Stimulated activated naive CD4-positive, alpha-beta T cell (primary cell): ENCODE data around the gene ZBTB20.

ENCODE experiments used
- DNase-seq, 6 experiments: peaks; one replicate each; lab custom pipeline; 2025; lab: John Stamatoyannopoulos, UW

Gene ZBTB20

DNA sequence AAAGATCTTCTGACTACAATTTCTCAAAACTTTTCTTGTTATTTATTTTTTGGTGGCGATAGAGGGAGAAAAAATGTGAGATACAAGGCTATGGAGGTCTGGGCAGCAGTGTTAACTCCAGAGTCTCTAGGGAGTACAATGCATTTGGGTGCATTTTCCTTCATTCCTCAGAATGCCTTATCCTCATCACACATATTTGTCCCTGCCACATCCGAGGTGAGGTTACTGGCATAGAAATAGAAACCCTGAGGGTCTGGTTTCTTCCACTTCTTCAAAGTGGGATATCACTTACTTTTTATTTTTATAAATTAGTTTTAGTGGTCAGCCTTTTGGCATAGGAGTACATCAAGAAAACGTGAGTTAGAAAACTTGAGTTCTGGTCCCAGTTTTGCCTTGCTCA lies 702.9 kb downstream of the ZBTB20 start:
- no peak for DNase-seq

DNA sequence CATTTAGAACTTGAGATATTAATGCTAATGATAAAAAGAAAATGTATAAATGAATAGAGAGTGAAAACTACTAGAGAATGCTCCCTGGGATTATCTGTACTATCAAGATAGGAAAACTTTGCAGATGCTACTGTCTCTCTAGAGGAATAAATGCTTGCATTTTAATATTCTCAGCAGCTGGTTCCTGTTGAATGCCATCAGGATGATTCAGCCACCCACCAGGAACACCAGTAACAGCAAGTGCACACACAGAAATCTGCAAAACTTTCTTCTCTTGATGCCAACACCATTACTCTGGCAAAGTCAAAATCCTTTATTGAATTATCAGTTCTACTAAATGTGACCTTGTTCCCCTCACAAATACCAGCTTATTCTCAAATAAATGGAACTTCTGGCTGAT lies 704.8 kb downstream of the ZBTB20 start:
- no peak for DNase-seq

DNA sequence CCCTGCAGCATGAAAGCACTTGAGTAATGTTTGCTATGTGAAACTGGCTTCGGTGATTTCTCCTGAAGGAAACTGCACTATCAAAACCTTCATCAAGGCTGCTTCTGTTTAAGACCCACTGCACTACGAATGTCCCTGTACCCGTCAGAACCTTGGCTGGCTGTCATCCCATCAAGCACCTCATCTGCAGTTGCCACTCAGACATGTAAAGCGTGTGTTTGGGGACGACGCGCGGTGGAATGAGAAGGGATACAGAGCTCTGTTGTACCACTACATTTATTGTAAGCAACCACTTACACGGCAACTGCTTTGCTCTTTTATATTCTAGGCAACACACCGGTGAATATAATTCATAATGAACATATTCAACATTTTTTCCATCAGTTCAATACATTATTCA lies 705.7 kb downstream of the ZBTB20 start:
- DNase-seq, result no peak

DNA sequence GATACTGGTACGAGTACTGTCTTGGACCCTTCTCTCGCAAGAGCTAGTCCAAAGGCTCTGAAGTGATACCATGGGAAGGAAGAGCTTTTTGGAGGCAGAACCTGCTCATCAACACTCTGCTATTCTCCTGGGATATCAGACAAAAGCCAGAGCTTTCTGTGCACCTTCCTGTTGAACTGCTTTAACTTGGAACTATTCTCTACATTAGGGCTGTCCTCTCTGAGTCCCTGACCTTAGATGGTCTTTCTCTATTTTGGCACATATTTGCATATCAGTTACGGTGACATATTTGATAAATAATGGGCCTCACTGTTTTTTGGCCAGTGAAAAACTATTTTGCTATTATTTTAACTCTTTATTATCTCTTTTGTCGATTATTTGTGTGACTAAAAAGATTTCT lies 706.4 kb downstream of the ZBTB20 start:
- DNase-seq, result no peak

DNA sequence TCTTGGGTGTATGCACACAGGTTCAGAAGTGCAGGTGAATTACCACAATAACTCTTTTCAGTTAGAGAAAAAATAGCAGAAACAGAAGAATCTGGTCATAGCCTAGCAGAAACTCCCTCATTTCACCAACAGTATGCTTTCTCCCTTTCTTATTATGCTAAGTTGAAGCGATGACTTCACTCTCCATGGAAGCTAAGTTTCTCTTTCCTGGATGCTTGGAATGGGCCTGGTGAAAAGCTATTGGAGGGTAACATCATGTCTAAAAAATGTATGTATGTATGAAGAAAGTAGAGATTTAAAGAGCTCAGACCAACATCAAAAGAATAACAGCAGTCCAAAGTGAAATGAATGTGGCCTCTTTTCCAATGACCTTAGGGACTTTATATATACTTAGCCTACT lies 707.8 kb downstream of the ZBTB20 start:
- DNase-seq, result no peak

DNA sequence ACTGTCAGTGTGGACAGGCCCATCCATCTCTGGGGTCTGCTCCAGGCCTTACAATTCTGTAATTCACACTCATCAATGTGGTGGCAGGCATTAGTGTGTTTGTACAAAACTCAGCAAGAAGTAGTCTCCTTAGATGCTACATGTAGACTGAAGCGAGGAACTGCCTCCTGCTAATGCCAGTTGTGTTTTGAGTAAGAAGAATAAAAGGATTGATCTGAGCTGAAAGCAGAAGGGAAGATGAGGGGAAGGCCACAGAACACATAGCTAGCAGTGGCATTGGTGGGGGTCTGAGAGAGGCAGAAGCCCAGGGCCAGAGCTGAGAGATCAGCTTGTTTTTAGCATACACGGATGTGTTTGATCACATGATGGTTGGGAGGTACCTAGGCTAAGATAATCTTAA lies 709.2 kb downstream of the ZBTB20 start:
- DNase-seq, result no peak

DNA sequence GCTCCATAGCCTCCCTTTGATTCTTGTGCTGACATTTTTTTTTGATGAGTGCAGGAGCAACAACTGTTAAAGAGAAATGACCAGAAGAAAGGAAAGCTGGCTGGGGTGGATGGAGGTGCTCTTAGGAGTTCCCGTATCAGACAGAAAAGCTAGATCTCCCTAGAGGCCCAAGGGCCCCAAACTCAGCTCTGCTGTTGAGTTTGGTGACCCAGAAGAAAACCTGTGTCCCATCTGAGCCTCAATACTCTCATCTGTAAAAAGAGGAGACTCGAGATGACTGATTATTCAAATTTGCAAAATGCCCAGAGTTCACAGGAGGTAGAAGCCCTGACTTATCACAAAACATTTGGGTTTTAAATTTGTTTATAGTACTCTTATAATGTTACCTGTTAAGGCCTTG lies 710.9 kb downstream of the ZBTB20 start:
- no peak for DNase-seq

DNA sequence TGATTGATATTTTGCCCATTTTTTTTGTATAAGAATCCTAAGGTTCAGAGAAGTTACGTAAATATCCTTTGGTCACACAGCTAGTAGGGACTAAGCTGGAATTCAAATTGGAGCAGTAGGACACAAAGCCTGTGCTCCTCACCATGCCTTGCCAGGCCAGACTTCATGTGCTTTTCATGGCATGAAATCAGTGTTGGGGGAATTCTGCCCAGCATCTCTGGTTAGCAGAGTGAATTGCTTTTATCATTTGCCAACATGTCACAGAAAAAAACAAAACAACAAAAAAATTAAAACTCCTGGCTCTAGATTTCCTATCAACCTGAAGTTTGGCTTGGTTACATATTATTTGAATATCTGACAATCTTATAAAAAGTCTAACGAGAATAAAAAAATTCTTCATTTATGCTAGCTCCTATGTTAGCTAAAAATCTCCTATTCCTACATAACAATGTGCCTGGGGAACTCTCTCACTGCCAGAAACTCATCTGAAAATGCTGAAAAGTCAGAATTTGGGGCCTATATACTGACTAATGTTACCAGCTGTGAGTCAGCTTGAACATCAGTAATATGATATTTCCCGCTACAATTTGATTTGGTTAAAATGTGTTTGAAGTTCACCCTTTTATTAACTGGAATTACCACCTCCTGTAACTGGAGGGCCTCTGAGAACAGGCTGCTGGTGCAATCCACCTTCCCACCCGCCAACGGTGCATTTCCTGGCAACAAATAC lies 711.5 kb downstream of the ZBTB20 start:
- no peak for DNase-seq

DNA sequence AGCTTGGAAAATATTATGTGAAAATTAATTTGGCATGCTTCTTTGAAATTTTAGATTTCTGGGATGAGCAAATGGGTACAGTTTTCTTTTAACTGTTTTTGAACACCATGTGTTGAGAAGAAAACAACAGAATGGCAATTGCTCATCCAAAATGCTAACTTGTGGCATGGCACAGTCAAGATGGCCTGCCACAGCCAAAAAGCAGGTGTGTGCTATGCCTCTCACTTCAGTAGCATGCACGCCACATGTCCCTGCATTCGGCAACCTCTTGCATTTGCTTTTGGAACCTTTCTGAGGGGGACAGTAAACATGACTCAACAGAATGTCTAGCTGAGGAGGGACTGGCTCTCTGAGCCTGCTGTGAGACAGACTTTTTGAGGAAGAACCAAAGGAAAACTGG lies 714.8 kb downstream of the ZBTB20 start:
- no peak for DNase-seq

DNA sequence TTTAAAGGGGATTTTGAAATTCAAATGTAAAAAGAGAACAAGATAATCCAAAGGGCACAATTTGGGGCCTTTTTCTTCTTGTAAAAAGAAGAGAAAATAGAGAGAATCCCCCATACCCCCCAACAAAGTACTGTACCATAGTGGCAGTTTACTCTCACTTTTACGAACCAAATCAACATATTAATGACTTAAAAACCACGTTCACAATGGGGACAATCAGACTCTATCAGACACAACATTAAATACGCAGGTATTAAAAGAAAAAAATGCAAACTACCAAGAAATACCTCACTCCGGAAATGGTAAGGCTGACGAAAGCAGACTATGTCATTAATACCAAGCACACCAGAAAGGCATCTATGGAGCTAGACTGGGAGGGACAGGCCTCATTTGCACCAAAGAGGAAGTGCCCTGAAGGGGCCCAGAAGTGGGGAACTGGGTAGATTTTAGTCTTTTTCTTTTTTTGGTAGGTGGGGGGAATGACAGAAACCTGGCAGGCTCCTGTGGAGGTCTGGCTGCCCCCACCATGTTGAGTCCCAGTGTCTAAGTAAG lies 719.0 kb downstream of the ZBTB20 start:
- DNase-seq, result no peak

DNA sequence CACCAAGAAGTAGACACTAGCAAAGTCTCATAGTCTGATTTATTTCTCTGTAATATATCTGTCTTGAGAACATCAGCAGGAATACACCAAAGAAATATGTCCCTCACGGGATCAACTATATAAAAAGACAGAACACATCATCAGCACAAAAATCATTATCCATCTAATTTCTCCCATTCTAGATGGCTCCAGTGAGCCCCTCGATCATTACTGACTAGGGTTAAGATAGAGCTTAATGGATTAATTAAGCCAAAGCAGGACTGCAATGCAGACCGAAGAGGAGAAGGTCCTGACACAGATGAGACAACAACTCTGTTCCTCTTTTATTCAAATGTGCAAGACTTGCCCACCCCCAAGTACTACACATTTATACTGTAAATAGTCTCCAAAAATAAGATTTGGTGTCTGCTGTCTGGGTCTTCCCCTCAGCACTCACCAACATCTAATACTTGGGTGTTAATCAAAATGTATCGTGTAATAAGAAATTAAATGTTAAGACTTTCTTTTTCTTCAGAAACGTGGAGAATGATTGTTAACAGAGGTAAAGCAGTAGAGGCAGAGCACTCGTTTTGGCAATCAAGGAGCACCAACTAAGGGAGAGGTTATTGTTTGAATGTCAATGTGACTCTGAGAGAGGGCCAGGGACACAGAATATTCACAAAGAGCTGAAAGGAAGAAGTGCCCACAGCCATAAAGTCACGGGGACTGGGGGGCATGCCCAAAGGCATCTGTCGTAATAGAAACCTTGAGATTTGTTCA lies 719.6 kb downstream of the ZBTB20 start:
- no peak for DNase-seq

DNA sequence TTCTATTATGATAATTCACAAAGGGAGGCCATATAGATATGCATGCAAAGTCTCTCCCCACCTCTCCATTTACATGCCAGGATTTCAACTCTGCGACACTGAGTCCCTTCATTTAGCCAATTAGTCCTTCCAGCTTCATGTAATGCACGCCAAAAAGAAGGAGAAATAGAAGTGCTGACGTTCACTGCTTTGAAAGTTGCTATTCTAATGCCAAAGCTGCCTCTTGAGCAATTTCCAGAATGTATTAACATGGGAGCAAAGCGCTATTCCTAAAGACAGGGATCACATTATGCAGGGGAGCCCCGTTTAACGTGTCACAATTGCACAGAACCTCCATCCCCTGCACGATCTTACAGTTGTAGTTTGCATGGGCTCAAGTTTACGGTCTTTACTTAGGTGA lies 722.8 kb downstream of the ZBTB20 start:
- no peak for DNase-seq

DNA sequence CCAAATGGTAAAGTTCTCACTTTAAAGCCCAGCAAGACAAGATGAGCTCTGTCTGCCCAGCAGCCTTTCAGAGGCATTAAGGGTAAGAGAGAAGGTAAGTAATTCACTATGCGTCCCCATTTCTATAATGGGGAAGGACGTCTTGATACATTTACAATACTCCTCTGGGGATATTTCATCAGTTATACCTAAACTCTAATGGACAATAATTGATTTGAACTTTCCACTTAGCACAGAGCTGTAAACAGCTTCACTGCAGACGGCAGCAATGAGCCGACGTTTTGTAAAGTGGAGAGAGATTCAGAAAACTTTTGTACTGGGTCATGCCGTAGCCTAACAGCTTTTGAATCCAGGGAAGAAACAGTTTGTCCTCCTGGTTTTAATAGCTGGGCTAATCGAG lies 725.9 kb downstream of the ZBTB20 start:
- DNase-seq, result no peak

DNA sequence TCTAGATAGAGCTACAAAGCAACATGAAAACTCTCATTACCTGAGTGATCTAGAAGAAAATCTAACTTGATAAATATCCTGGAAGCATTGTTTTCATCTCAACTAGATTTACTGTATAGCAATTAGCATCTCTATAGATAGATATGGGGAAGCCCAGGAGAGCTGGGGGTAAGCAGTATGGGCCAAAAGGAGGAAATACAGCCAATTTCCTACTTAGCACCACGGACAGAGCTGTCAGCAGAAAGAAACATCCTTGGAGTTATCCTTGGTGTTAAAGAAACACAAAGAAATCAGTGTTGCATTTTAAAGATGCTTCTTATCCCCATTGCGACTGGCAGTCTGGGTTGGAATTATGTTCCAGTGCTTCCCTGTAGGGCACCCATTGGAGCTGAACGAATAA lies 727.0 kb downstream of the ZBTB20 start:
- no peak for DNase-seq

DNA sequence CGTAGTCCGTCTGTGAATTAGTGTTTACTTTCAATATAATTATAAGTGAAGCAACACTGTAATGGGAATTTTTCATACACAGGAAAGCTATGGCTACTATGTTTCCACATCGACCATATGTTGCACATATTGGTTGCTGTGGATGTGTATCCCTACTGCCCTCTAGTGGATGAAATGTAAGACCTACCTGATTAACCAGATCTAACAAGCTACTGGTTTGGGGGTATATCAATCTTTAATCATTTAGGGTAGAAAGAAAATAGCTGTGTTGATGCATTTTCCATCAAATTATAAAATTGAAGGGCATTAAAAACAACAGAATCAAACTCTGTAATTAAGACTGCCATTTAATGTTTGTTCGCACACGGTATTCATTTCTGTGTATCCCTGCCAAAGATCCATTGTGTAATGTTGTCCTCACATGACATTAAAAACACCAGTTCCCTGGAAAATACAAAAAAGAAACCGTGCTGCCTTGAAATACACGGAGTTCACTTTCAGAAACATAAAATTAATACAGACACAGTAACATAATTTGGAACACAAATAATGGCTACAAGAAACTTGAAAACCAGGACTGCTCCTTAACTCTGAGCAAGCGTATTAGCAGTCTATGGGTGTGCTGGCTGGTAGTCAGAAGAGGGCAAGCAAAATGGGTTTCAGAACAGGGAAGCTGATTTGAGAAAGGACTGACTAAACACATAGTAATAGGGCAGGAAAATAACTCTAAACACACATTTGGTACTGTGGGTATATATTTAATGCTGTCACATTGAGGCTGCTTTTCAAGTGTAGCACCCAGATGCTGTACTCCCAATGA lies 728.2 kb downstream of the ZBTB20 start:
- peak in 3 of 6 experiments; percentile 53 to 69 (median 57) for DNase-seq

DNA sequence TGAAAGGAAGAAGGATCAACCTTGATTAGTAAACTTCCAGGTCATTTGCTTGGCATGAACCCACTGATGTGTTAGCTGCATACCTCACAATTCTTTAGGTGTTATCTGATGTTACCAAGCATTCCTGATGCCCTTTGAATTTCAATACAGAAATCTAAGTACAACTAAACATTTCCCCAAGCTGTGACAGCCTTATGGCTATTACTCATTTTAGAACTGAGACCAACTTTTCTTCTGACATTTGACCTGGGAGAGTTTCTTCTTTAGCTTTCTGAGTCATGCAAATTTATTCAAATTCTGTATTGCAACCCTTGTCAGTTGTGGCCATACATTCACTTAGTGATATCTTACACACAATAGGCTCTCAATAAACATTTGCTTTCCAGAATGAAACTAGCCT lies 729.0 kb downstream of the ZBTB20 start:
- no peak for DNase-seq

DNA sequence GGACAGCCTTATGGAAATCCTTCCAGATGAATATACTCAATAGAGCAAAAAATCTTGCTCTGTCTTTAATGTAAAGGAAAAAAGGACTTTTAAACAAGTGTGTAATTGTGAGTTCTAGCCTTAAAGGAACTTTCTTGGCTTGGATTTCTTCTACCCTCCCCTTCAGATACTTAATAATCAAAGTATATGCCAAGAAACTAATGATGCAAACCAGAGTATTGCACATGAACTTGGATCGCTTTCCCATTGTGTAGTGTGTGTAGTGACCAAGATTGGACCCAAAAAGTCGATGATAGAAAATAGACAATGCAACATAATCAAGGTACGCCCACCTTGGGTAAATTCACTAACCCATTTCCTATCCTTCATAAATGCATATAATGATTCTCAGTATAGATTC lies 729.4 kb downstream of the ZBTB20 start:
- DNase-seq, result no peak

DNA sequence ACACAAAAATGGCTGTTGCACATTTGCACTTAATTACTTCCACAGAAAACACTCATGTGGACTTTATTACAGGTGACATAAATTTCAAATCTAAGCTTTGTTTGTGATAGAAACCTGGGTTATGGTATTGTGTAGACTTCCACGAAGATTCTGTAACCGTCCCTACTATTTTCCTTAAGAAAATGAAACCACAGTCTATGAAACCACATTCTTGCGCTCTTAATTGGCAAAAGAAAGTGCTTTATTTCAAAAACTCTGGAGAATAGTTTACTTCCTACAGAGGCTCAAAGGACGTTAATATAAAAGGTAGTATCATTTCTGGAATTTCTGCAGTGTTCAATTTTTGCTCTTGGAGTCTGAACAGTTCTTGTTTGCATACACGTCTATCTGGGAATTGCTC lies 729.8 kb downstream of the ZBTB20 start:
- no peak for DNase-seq

DNA sequence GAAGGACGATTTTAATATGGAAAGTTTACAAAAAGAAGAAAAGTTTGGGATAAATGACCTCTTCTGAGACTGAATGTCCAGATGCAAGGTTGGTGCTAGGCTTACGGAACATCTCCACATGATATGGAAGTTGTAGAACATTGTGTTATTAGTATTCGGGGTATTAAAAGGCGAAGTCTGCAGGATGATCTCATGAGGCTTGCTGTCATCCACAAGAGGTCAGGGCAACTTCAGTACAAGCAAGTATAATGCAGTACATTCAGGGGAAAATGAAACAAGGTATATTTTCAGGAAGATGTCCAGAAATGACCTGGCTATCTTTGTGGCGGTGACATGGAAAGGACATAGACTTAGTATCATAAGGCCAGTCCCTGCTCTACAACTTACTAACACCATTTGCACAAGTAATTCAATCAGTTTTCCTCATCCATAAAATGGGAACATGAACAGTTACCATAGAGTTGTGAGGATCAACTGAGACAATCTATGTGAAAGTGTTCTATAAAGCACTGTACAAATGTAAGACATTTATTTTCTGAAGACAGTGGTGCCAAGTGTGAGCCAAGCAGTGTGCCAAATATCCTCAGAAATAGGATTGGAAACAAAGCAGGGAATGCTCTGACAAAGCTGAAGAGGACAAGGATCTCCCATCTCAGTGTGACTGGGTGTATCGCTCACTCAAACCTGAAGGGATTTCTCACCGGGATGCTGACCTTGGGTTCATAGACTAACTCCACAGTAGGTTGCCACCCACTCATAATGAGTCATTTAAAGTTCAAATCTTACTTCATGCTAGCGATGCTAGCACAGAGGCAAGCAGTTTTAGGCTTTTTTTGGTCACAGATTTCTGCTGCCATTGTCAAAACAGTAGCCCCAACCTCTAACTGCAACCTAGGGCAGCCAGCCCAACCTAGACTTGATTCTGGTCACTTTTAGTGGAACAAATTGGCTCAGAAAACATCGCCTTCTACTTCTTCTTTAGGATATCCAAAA lies 735.0 kb downstream of the ZBTB20 start:
- no peak for DNase-seq

DNA sequence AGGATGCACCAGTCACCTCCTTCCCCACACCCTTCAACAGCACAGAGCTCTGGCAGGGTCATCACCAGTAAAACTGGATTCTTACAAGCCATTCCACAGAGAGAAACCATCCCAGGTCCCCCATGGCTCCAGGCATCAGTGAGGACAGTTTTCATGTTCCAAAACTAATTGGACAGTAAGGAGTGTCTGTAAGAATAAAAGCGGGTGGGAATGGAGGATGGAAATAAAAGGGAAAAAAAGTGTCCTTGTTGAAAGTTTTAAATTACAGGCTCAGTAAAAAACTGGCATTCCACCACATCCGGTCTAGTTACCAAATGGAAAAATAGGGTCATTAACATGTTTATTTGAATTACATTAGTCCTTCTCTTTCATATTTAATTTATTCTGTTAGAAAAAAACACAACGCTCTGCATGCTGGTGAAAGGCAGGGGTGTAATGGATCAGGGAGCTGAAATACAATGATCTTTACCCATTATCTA lies 735.9 kb downstream of the ZBTB20 start:
- no peak for DNase-seq
